Measurements from ENCODE around the gene SHB.

DNA sequence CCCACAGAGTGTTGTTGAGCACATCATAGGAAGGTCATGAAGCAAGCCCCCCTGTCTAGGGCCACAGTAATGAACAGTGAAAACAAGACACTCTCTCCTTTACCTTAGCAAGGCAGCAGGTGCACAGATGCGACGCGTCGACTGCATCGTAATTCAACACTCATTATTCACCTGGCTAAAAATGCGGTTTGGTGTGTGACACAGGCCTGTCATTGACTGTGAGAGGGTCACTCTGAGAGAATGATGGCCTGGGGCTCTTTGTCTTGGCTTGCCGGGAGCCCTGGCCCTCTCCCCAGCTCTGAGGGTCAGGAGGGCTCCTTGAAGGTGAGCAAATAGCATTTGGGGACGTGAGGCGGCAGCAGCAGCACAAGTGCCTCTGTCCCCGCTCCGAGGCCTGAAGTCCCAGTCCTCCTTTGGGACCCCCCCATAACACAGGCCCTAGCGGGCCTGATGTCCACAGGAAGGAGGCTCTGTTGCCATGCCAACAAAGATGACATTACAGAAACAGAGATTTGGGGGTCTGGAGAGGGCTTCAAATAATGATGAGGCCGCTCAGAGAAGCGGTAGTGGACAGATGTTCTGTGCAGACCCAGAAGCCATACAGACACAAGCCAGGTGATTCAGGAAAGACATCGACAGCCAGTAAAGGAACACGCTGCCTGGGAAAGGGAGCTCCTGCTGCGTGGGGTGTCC, 46.7 kb downstream of the SHB start:
- no peak for TF ChIP-seq EZH2 (optimal IDR thresholded peaks at IDR 0.05; ENCODE audit: low read depth, low read length)
- TF ChIP-seq, protein P1, sequence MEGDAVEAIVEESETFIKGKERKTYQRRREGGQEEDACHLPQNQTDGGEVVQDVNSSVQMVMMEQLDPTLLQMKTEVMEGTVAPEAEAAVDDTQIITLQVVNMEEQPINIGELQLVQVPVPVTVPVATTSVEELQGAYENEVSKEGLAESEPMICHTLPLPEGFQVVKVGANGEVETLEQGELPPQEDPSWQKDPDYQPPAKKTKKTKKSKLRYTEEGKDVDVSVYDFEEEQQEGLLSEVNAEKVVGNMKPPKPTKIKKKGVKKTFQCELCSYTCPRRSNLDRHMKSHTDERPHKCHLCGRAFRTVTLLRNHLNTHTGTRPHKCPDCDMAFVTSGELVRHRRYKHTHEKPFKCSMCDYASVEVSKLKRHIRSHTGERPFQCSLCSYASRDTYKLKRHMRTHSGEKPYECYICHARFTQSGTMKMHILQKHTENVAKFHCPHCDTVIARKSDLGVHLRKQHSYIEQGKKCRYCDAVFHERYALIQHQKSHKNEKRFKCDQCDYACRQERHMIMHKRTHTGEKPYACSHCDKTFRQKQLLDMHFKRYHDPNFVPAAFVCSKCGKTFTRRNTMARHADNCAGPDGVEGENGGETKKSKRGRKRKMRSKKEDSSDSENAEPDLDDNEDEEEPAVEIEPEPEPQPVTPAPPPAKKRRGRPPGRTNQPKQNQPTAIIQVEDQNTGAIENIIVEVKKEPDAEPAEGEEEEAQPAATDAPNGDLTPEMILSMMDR (IDR thresholded peaks at IDR 0.05; ENCODE audit: low read length) = no peak
- TF ChIP-seq EZH2phosphoT487 (IDR thresholded peaks at IDR 0.05; ENCODE audit: low read length) = no peak
